HG02759 (cell line): ENCODE data around the gene IL13.

ENCODE experiments used
- ATAC-seq: cut with Tn5 transposase; IDR thresholded peaks from one replicate; pipeline ENCODE4 v1.9.1; 2021; ENCODE audit warnings: mild to moderate bottlenecking, moderate library complexity; ENCODE audit not compliant: unreplicated experiment

The IL13 gene

GRCh38 chr5:132655821-132656773 is 1.9 kb upstream of the IL13 start:
- ATAC-seq = no peak

- ATAC-seq = no peak
Observed at GRCh38 chr5:132656774-132657355, 1.1 kb upstream of the IL13 start.

- ATAC-seq = no peak
Observed at GRCh38 chr5:132658381-132659302, 669 bp downstream of the IL13 start.

- no peak for ATAC-seq
Observed at GRCh38 chr5:132659598-132660493, 1.9 kb downstream of the IL13 start.

GRCh38 chr5:132661231-132662003 is 3.4 kb downstream of the IL13 start:
- no peak for ATAC-seq

- no peak for ATAC-seq
Observed at GRCh38 chr5:132662004-132662401, 4.0 kb downstream of the IL13 start.

GRCh38 chr5:132662925-132663770 is 5.2 kb downstream of the IL13 start:
- ATAC-seq = peak; percentile 65

- peak; percentile 43 for ATAC-seq
Observed at GRCh38 chr5:132663771-132664695, 6.1 kb downstream of the IL13 start.

- ATAC-seq = no peak
Observed at GRCh38 chr5:132664696-132665209, 6.8 kb downstream of the IL13 start.

- ATAC-seq = no peak
Observed at GRCh38 chr5:132665574-132666080, 7.7 kb downstream of the IL13 start.

GRCh38 chr5:132666310-132667123 is 8.5 kb downstream of the IL13 start:
- no peak for ATAC-seq

- no peak for ATAC-seq
Observed at GRCh38 chr5:132667309-132667708, 9.3 kb downstream of the IL13 start.

- ATAC-seq = no peak
Observed at GRCh38 chr5:132667761-132668705, 10.1 kb downstream of the IL13 start.

GRCh38 chr5:132668706-132669454 is 10.9 kb downstream of the IL13 start:
- ATAC-seq = no peak
